Ureter (tissue), 1 donor: Measurements from ENCODE around the gene RANGRF. TPM values are rescaled to one million over a fixed set of nuclear protein-coding genes. Genes with fewer than 3 reads are reported as not detected.

ENCODE experiments used
- total RNA-seq: library from RNA; stranded (reverse); gene quantifications from one replicate; pipeline ENCODE4 v1.2.4, GENCODE V29; 2023
- donor health status: DM: yes; HTN: yes; CAD: no.

Gene RANGRF
- total RNA-seq, 1 donor from 2014 or later = 24.6 TPM

Other genes starting within 250 kb of the RANGRF start
- gene ALOX15B, start 249.6 kb upstream of the RANGRF start, total RNA-seq = 5.3 TPM
- 0.62 TPM for gene ALOX12B, start 201.0 kb upstream of the RANGRF start, total RNA-seq
- 0.44 TPM for gene ALOXE3, start 170.2 kb upstream of the RANGRF start, total RNA-seq
- not detected for gene HES7, start 164.6 kb upstream of the RANGRF start, total RNA-seq
- 152 TPM for gene PER1, start 136.3 kb upstream of the RANGRF start, total RNA-seq
- gene VAMP2, start 125.7 kb upstream of the RANGRF start, total RNA-seq = 87.9 TPM
- gene TMEM107, start 112.3 kb upstream of the RANGRF start, total RNA-seq = 17.1 TPM
- 7.1 TPM for gene BORCS6, start 98.5 kb upstream of the RANGRF start, total RNA-seq
- gene AURKB, start 78.1 kb upstream of the RANGRF start, total RNA-seq = 1.9 TPM
- 63.1 TPM for gene CTC1, start 40.6 kb upstream of the RANGRF start, total RNA-seq
- gene PFAS, start 39.4 kb upstream of the RANGRF start, total RNA-seq = 82.6 TPM
- 12.5 TPM for gene SLC25A35, start 6.7 kb downstream of the RANGRF start, total RNA-seq
- 28.7 TPM for gene ARHGEF15, start 21.6 kb downstream of the RANGRF start, total RNA-seq
- not detected for gene ODF4, start 51.2 kb downstream of the RANGRF start, total RNA-seq
- gene RPL26, start 94.5 kb downstream of the RANGRF start, total RNA-seq = 2,627 TPM
- gene RNF222, start 109.2 kb downstream of the RANGRF start, total RNA-seq = not detected
- gene NDEL1, start 147.2 kb downstream of the RANGRF start, total RNA-seq = 84.5 TPM